Right lobe of liver (tissue), 4 donors: ENCODE data around the gene RHOJ.

Source experiments
- CTCF ChIP-seq, 4 donors: fragments of 200-600 bp in 3 of 4; fragments of 450-650 bp in 1 of 4; IDR thresholded peaks; one replicate each; pipeline versions ENCODE4 v1.5.1 to v1.8.0; 2016 to 2022; ENCODE audit warnings: antibody characterized with exemption in 4 of 4, mild to moderate bottlenecking in 2 of 4
- POLR2A ChIP-seq: fragments of 450-650 bp; IDR thresholded peaks from one replicate; pipeline ENCODE4 v1.6.1; 2017; ENCODE audit warnings: antibody characterized with exemption, mild to moderate bottlenecking
- donor health status: DM: no; HTN: no; CAD: no.
- donor health status: DM: no; HTN: no; CAD: no.
- donor health status: DM: no; HTN: yes; CAD: no.

- TF ChIP-seq CTCF (IDR thresholded peaks at IDR 0.05) (no peak), POLR2A (no peak)
These were observed 73.4 kb downstream of the RHOJ start for GRCh38 chr14:63277591-63278183.
